Sigmoid colon (tissue), 7 donors: ENCODE measurements around the gene RIMBP2. TPM values are rescaled to one million over a fixed set of nuclear protein-coding genes. Genes with fewer than 3 reads are reported as not detected.

Experiments
- DNase-seq: peaks from one replicate; pipeline ENCODE4 v3.0.0-alpha.2; 2019
- H3K27ac ChIP-seq, 4 donors: fragments of 200-600 bp; sonication (generic); one replicate each; pipeline ENCODE4 v1.5.1; 2016 to 2019; ENCODE audit warnings: mild to moderate bottlenecking in 1 of 4
- H3K27me3 ChIP-seq, 3 donors: fragments of 200-600 bp; sonication (generic); one replicate each; pipeline ENCODE4 v1.5.1; 2019; ENCODE audit warnings: mild to moderate bottlenecking in 1 of 3
- H3K36me3 ChIP-seq, 4 donors: fragments of 200-600 bp; sonication (generic); one replicate each; pipeline ENCODE4 v1.5.1; 2016 to 2019
- H3K4me1 ChIP-seq, 4 donors: fragments of 200-600 bp; sonication (generic); one replicate each; pipeline ENCODE4 v1.5.1; 2017 to 2019
- H3K4me3 ChIP-seq, 4 donors: fragments of 200-600 bp; sonication (generic); one replicate each; pipeline ENCODE4 v1.5.1; 2017 to 2019; ENCODE audit warnings: mild to moderate bottlenecking in 2 of 4, moderate library complexity in 1 of 4
- H3K9me3 ChIP-seq, 4 donors: fragments of 200-600 bp in 3 of 4; sonication (generic) in 3 of 4; one replicate each; pipeline versions ENCODE4 v1.5.1 to v1.6.1; 2013 to 2019
- CTCF ChIP-seq, 4 experiments: fragments of 450-650 bp in 3 of 4; fragments of 200-600 bp in 1 of 4; IDR thresholded peaks; one replicate each; pipeline ENCODE4 v1.5.1; 2016 to 2019; ENCODE audit warnings: antibody characterized with exemption in 4 of 4, mild to moderate bottlenecking in 3 of 4, moderate library complexity in 2 of 4
- EP300 ChIP-seq, 4 donors: sonication (generic); formaldehyde crosslinking; IDR thresholded peaks; one replicate each; pipeline ENCODE4 v1.6.1; 2017; ENCODE audit warnings: antibody characterized with exemption in 4 of 4
- POLR2A ChIP-seq, 2 donors: fragments of 450-650 bp; IDR thresholded peaks; one replicate each; pipeline ENCODE4 v1.6.1; 2016; ENCODE audit warnings: antibody characterized with exemption in 2 of 2, mild to moderate bottlenecking in 2 of 2, moderate library complexity in 2 of 2
- POLR2AphosphoS5 ChIP-seq, 4 donors: sonication (generic); formaldehyde crosslinking; IDR thresholded peaks; one replicate each; pipeline ENCODE4 v1.6.1; 2017; ENCODE audit warnings: antibody characterized with exemption in 4 of 4
- WGBS, 2 donors: extraction: QIAGEN DNeasy Blood & Tissue Kit; methylation state at CpG; one replicate each; pipeline ENCODE4 v1.1.7; 2013; 5-methylcytosine and 5-hydroxymethylcytosine counted together
- intact Hi-C: fragments of 100-400 bp; cut with DNase I; formaldehyde crosslinking; loops from one replicate; pipeline ENCODE4 v1.15.1; 2023
- polyA plus RNA-seq, 3 donors: library from polyadenylated mRNA; stranded (reverse); fragments of 200-250 nt; gene quantifications; one replicate each; pipeline ENCODE4 v1.2.3, GENCODE V29; 2013
- total RNA-seq, 4 donors: library from RNA; depleted of rRNA; stranded (reverse); fragments of >200 nt; gene quantifications; one replicate each; pipeline ENCODE4 v1.1.0, GENCODE V29; 2016
- donor health status: healthy with polysubstance abuse.
- donor health status: Bipolar disorder and iron deficiency.
- donor health status: healthy.

The RIMBP2 gene
- total and polyA plus RNA-seq, 7 donors: under 0.01 to 5.5 (median 1.4) TPM

- no peaks in the 10 kb centered on the region for H3K9me3 ChIP-seq
- peaks cover 0 to 5% (median 0%) of the 10 kb centered on the region in 3 donors for H3K27me3 ChIP-seq
- H3K4me3 ChIP-seq: no peak overlapping the region
- intact Hi-C loops: no loop called here
- H3K4me1 ChIP-seq: no peaks in the 10 kb centered on the region
- 95% methylated on average over 23 of the region's 23 CpGs for WGBS, 2 donors
- TF ChIP-seq EP300 (IDR thresholded peaks at IDR 0.05): no peak
- TF ChIP-seq POLR2AphosphoS5 (IDR thresholded peaks at IDR 0.05): no peak
- no peak for TF ChIP-seq CTCF (IDR thresholded peaks at IDR 0.05)
- TF ChIP-seq POLR2A (IDR thresholded peaks at IDR 0.05): no peak
- no peaks in the 10 kb centered on the region for H3K36me3 ChIP-seq
- no peak for DNase-seq
- no peak overlapping the region for H3K27ac ChIP-seq
Observed at GRCh38 chr12:130592641-130593040, 123.5 kb downstream of the RIMBP2 start.

- Histone ChIP-seq H3K27ac (no peak overlapping the region), H3K4me1 (no peaks in the 10 kb centered on the region)
- WGBS, 2 donors: 81 to 84% methylated on average over 9 of the region's 9 CpGs
Observed at GRCh38 chr12:130591736-130592135, 124.4 kb downstream of the RIMBP2 start.

GRCh38 chr12:130590685-130591084, 125.4 kb downstream of the RIMBP2 start:
- intact Hi-C loops: no loop called here
- Histone ChIP-seq H3K27me3 (peaks cover 0 to 5% (median 0%) of the 10 kb centered on the region in 3 donors), H3K27ac (no peak overlapping the region), H3K36me3 (no peaks in the 10 kb centered on the region), H3K4me3 (no peak overlapping the region), H3K4me1 (no peaks in the 10 kb centered on the region), H3K9me3 (no peaks in the 10 kb centered on the region)
- WGBS, 2 donors: 93 to 95% methylated on average over 12 of the region's 12 CpGs
- no peak for TF ChIP-seq EP300 (IDR thresholded peaks at IDR 0.05)
- DNase-seq: no peak

More at GRCh38 chr12:130591736-130592135, 124.4 kb downstream of the RIMBP2 start:
- Histone ChIP-seq H3K27me3 (peaks cover 0 to 5% (median 0%) of the 10 kb centered on the region in 3 donors), H3K4me3 (no peak overlapping the region), H3K9me3 (no peaks in the 10 kb centered on the region), H3K36me3 (no peaks in the 10 kb centered on the region)
- TF ChIP-seq POLR2A (IDR thresholded peaks at IDR 0.05) (no peak), POLR2AphosphoS5 (IDR thresholded peaks at IDR 0.05) (no peak), CTCF (IDR thresholded peaks at IDR 0.05) (no peak), EP300 (IDR thresholded peaks at IDR 0.05) (no peak)
- intact Hi-C loops: no loop called here
- DNase-seq: no peak

- H3K36me3 ChIP-seq: no peaks in the 10 kb centered on the region
- H3K9me3 ChIP-seq: no peaks in the 10 kb centered on the region
- intact Hi-C loops: no loop called here
- DNase-seq: no peak
- WGBS, 2 donors: 43 to 56% methylated on average over 11 of the region's 11 CpGs
- H3K4me3 ChIP-seq: no peak overlapping the region
- TF ChIP-seq POLR2AphosphoS5 (IDR thresholded peaks at IDR 0.05): no peak
- TF ChIP-seq POLR2A (IDR thresholded peaks at IDR 0.05): no peak
- TF ChIP-seq CTCF (IDR thresholded peaks at IDR 0.05): no peak
- TF ChIP-seq EP300 (IDR thresholded peaks at IDR 0.05): no peak
- H3K27ac ChIP-seq: no peak overlapping the region
- peaks cover 0 to 5% (median 0%) of the 10 kb centered on the region in 3 donors for H3K27me3 ChIP-seq
- H3K4me1 ChIP-seq: no peaks in the 10 kb centered on the region
Observed at GRCh38 chr12:130589540-130590317, 126.4 kb downstream of the RIMBP2 start.

GRCh38 chr12:130588696-130589539, 127.2 kb downstream of the RIMBP2 start:
- H3K27me3 ChIP-seq: peaks cover 0 to 5% (median 0%) of the 10 kb centered on the region in 3 donors
- no peaks in the 10 kb centered on the region for H3K36me3 ChIP-seq
- no peak for DNase-seq
- H3K4me3 ChIP-seq: no peak overlapping the region
- no peaks in the 10 kb centered on the region for H3K4me1 ChIP-seq
- no peak for TF ChIP-seq EP300 (IDR thresholded peaks at IDR 0.05)
- TF ChIP-seq POLR2A (IDR thresholded peaks at IDR 0.05): no peak
- TF ChIP-seq CTCF (IDR thresholded peaks at IDR 0.05): no peak
- TF ChIP-seq POLR2AphosphoS5 (IDR thresholded peaks at IDR 0.05): no peak
- no peak overlapping the region for H3K27ac ChIP-seq
- WGBS, 2 donors: 78 to 84% methylated on average over 11 of the region's 11 CpGs
- no peaks in the 10 kb centered on the region for H3K9me3 ChIP-seq
- intact Hi-C loops: no loop called here
